ENCODE results near the gene SLC8A2.

DNA sequence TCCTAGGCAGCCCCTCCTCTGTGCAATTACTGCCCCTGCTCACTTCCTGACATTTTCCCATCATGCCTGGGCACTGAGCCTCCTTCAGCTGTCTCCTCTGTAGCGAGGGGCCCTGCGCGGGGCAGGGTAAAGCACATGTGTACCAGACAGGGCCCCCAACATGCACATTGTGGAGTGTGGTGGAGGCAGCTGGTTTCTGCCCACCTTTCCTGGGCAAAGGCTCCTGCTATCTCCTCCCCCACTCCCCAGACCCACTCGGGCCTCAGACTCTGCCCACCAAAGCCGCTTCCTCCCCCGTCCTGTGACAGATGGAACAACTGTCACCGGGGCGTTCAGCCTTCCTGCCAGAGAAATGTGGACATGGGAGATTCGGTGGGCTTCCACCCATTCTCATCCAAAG lies 15.2 kb upstream of the SLC8A2 start:
- TF ChIP-seq HDAC6 (IDR thresholded peaks at IDR 0.05; ENCODE audit: low read depth, low read length) (no peak), EP300 (IDR thresholded peaks at IDR 0.05; ENCODE audit: borderline replicate concordance in 1 of 2, low read depth in 2 of 2, low read length in 2 of 2) (no peak), JUND (IDR thresholded peaks at IDR 0.05; ENCODE audit: low read length) (no peak), EGR1 (IDR thresholded peaks at IDR 0.05; ENCODE audit: borderline replicate concordance, low read depth, low read length) (no peak), TBP (IDR thresholded peaks at IDR 0.05; ENCODE audit: low read depth, low read length) (no peak), RFX5 (IDR thresholded peaks at IDR 0.05; ENCODE audit: borderline replicate concordance, low read depth, low read length) (no peak), E2F6 (IDR thresholded peaks at IDR 0.05) (no peak), CREB1 (IDR thresholded peaks at IDR 0.05) (no peak), CHD1 (IDR thresholded peaks at IDR 0.05; ENCODE audit: low read depth, low read length) (no peak), CBX8 (IDR thresholded peaks at IDR 0.05; ENCODE audit: borderline replicate concordance, low read depth, low read length) (no peak), SP2 (IDR thresholded peaks at IDR 0.05; ENCODE audit: low read length) (no peak), POLR2A (IDR thresholded peaks at IDR 0.05; ENCODE audit: control extremely low read depth in 1 of 2, low read depth in 2 of 2, low read length in 2 of 2) (no peak)
- TF ChIP-seq, protein P1, sequence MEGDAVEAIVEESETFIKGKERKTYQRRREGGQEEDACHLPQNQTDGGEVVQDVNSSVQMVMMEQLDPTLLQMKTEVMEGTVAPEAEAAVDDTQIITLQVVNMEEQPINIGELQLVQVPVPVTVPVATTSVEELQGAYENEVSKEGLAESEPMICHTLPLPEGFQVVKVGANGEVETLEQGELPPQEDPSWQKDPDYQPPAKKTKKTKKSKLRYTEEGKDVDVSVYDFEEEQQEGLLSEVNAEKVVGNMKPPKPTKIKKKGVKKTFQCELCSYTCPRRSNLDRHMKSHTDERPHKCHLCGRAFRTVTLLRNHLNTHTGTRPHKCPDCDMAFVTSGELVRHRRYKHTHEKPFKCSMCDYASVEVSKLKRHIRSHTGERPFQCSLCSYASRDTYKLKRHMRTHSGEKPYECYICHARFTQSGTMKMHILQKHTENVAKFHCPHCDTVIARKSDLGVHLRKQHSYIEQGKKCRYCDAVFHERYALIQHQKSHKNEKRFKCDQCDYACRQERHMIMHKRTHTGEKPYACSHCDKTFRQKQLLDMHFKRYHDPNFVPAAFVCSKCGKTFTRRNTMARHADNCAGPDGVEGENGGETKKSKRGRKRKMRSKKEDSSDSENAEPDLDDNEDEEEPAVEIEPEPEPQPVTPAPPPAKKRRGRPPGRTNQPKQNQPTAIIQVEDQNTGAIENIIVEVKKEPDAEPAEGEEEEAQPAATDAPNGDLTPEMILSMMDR (IDR thresholded peaks at IDR 0.05; ENCODE audit: control extremely low read depth in 1 of 3, insufficient read depth in 1 of 3, low read depth in 1 of 3, low read length in 3 of 3): no peak
